HCT116 (cell line): ENCODE measurements around the gene PRKCH.

Experiments used
- EZH2 ChIP-seq: fragments of 200-600 bp; sonication (generic); IDR thresholded peaks from 2 replicates; pipeline ENCODE4 v1.6.1; 2017; ENCODE audit warnings: antibody characterized with exemption, mixed run types
- EZH2phosphoT487 ChIP-seq: fragments of 200-600 bp; IDR thresholded peaks from 2 replicates; pipeline ENCODE4 v1.6.1; 2018; ENCODE audit warnings: antibody characterized with exemption, borderline replicate concordance
- POLR2A ChIP-seq: IDR thresholded peaks from 2 replicates; pipeline ENCODE4 v1.7.0; 2011; ENCODE audit warnings: borderline replicate concordance; ENCODE audit not compliant: insufficient read depth, insufficient read length; ENCODE audit errors: extremely low read depth
- POLR2AphosphoS5 ChIP-seq: IDR thresholded peaks from 2 replicates; pipeline ENCODE4 v1.6.1; 2011; ENCODE audit warnings: mild to moderate bottlenecking, low read depth, low read length, moderate library complexity
- SIN3A ChIP-seq: IDR thresholded peaks from 2 replicates; pipeline ENCODE4 v1.6.1; 2012; ENCODE audit warnings: low read depth
- SP1 ChIP-seq: IDR thresholded peaks from 2 replicates; pipeline ENCODE4 v1.6.1; 2012; ENCODE audit warnings: low read depth
- YY1 ChIP-seq: IDR thresholded peaks from 2 replicates; pipeline ENCODE4 v1.6.1; 2011; ENCODE audit warnings: low read length, low read depth, moderate library complexity, mild to moderate bottlenecking; ENCODE audit not compliant: insufficient replicate concordance; ENCODE audit errors: extremely low read depth
- ZNF274 ChIP-seq: fragments of 200-500 bp; sonication (Bioruptor generic); IDR thresholded peaks from 2 replicates; pipeline ENCODE4 v1.6.1; 2014; ENCODE audit warnings: mild to moderate bottlenecking, low read depth, low read length, inconsistent platforms
- TF ChIP-seq, protein P1 (sequence below), 3 experiments: fragments of 200-600 bp in 1 of 3; sonication (generic) in 1 of 3; IDR thresholded peaks in 2 of 3; conservative IDR thresholded peaks in 1 of 3; 2 replicates each; pipeline ENCODE4 v1.5.1; 2012 to 2017; ENCODE audit warnings: low read depth in 2 of 3, low read length in 2 of 3, antibody characterized with exemption in 1 of 3, borderline replicate concordance in 1 of 3, control low read depth in 1 of 3, mild to moderate bottlenecking in 1 of 3, mixed read lengths in 1 of 3, mixed run types in 1 of 3, moderate library complexity in 1 of 3; ENCODE audit not compliant: insufficient read depth in 1 of 3
- TF ChIP-seq, protein P2 (sequence below): IDR thresholded peaks from 2 replicates; pipeline ENCODE4 v1.6.1; 2012

DNA sequence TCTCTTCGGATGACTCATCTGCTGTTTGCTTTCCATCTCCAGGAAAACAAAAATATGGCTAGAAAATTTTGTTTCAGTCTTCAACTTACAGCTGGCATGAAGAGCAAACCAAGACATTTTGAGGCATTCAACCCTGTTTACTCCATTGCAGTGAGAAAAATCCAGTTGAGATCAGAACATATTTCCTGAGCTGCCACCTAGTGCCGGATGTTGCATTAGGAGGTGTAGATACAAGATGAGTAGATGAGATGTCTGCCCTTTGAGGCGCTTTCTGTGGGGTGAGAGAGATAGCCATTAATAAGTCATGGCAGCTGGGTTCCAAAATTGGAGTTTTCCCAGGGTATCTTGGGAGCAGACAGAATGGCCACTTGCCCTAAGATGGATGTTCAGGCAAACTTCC lies 171.1 kb downstream of the PRKCH start:
- TF ChIP-seq, protein P1, sequence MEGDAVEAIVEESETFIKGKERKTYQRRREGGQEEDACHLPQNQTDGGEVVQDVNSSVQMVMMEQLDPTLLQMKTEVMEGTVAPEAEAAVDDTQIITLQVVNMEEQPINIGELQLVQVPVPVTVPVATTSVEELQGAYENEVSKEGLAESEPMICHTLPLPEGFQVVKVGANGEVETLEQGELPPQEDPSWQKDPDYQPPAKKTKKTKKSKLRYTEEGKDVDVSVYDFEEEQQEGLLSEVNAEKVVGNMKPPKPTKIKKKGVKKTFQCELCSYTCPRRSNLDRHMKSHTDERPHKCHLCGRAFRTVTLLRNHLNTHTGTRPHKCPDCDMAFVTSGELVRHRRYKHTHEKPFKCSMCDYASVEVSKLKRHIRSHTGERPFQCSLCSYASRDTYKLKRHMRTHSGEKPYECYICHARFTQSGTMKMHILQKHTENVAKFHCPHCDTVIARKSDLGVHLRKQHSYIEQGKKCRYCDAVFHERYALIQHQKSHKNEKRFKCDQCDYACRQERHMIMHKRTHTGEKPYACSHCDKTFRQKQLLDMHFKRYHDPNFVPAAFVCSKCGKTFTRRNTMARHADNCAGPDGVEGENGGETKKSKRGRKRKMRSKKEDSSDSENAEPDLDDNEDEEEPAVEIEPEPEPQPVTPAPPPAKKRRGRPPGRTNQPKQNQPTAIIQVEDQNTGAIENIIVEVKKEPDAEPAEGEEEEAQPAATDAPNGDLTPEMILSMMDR (IDR thresholded peaks at IDR 0.05 in 2 of 3, conservative IDR thresholded peaks at IDR 0.05 in 1 of 3; ENCODE audit: borderline replicate concordance in 1 of 3, insufficient read depth in 1 of 3, low read depth in 2 of 3, low read length in 2 of 3) = no peak; a peak in 1 of 6 replicates
- TF ChIP-seq EZH2 (no peak), EZH2phosphoT487 (no peak), POLR2AphosphoS5 (no peak), POLR2A (no peak), SP1 (no peak), ZNF274 (no peak), SIN3A (no peak), YY1 (no peak)
- TF ChIP-seq, protein P2, sequence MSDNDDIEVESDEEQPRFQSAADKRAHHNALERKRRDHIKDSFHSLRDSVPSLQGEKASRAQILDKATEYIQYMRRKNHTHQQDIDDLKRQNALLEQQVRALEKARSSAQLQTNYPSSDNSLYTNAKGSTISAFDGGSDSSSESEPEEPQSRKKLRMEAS = no peak
